DMS79 (cell line): ENCODE data around the gene GNAS.
A peak's percentile ranks its signal among the peaks of the same experiment; 100 is the strongest.
"Not testable (repeated sequence)": the region's sequence is repeated elsewhere in the genome, so short reads cannot be mapped to it uniquely, and the experiment has no call there.

ENCODE experiments used
- DNase-seq: peaks from one replicate; lab custom pipeline; 2025; lab: John Stamatoyannopoulos, UW

The GNAS gene

DNA sequence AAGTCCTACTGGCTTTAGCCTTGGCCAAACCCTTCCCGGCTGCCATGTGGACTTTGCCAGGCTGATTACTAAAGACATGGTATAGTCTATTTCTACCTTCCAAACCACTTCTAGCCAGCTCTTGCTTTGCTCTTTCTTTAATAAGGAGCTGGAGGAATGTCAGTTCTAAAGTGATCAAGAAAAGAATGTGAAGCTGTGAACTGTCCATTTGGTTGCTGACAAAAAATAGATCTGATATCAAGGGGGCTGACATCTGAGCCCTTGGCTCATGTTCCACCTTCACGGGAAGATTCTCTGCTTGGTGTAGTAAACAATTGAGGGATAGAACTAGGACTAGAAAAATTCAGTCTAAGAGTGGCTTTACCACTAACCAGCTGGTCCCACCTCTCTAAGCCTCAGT lies 24.4 kb upstream of the GNAS start:
- DNase-seq = no peak

DNA sequence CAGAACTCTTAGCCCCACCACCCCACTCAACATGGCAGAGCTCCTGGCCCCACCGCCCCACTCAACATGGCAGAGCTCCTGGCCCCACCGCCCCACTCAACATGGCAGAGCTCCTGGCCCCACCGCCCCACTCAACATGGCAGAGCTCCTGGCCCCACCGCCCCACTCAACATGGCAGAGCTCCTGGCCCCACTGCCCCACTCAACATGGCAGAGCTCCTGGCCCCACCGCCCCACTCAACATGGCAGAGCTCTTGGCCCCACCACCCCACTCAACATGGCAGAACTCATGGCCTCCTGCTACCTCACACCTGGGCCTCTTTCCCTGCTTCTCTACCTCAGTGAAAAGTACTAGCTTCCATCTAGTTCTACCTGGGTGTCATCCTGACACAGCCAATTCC lies 23.7 kb upstream of the GNAS start:
- DNase-seq = not testable (repeated sequence)

DNA sequence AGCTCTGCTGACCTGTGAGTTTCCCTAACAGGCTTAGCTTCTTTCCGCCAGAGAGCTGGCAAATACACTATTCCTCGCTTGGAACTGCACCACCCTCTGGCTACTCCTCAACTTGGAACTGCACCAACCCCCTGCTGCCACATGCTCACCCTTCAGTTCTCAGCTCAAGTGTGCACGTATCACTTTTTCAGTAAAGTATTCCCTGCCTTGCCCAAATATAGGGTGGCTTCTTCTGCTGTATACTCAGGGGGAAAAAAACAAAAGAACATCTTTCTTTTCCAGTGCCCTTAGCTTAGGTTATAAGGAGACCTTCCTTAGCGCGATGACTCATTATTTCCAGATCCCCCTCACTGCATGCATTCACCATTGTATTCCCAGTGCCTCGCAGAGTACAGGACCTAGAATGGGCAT lies 23.0 kb upstream of the GNAS start:
- peak; percentile 36 for DNase-seq

DNA sequence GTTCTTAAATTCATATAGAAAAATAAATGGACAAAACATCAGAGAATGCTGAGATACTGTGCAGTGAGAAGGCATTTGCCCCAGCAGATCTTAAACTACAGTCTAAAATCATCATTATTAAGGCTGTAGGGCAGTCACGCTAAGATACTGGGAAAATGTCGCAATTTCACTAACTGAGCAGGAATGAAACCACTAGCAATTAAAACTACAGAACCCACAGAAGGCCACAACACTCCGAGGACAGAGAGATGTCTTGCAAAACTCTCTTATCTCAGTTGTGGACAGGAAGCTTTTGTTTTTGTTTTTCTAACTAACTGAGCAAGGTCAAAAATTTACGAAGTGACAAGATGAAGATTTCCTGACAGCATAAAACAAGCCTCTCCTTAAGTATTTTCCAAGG lies 20.1 kb upstream of the GNAS start:
- no peak for DNase-seq

DNA sequence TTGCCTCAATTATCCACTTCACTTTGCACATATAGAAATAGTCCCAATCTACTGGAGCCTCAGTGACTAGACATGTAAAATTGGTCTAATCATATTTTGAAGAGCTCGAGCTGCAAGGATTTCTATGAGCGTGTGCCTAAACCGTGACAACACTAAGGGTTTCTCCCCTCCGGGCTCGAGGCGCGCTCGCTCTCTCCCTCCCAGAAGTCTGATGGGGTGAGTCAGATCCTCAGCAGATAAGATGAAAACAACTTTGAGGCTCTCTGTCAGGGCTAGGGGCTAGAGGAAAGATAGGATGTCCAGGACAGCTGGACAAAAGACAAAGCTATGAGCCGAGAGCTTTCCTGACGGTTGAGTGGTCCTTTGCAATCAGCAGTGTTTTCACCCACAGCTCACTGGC lies 18.6 kb upstream of the GNAS start:
- DNase-seq = no peak

DNA sequence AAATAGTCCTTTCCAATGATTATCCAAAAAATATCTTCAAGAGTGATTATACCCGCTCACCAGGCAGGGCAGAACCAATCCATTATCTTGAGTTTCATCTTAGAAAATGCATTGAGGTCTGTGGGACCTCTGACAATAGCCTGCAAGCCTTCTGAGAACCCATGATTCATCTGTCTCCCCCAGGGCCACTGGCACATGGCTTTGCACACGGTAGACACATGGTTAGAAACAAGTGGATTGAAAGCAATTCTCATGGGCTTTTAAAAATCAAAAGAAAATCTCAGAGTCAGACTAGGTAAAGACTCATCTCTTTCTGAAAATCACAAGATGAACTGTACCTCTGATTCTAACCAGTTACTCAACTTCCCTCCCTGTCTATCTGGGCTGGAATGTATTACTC lies 17.3 kb upstream of the GNAS start:
- no peak for DNase-seq

DNA sequence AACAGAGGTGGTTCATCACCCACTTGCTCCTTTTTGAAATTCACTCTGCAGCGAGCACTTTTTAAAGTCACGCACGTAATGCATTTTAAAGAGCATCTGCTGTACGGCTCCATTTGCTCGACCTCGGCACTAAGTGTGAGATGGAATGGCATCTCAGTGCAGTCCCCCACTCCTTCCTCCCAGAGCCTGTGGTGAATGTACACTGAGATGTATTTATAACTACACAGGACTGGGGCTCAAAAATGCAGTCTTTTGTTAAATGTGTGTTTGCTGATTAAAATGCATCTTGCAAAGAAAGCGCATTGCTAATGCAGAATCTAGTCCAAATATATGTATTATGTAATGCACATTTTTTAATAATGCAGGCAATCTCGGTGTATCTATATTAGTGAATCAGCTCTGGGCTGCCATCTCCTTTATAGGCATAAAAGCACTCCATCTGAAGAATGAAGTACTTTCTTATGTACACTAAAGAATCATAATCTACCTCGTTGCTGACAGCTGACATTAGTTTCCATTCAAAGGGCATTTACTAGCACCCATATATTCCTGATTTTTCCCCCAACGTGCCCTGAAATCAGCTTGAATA lies 15.8 kb upstream of the GNAS start:
- DNase-seq = no peak

DNA sequence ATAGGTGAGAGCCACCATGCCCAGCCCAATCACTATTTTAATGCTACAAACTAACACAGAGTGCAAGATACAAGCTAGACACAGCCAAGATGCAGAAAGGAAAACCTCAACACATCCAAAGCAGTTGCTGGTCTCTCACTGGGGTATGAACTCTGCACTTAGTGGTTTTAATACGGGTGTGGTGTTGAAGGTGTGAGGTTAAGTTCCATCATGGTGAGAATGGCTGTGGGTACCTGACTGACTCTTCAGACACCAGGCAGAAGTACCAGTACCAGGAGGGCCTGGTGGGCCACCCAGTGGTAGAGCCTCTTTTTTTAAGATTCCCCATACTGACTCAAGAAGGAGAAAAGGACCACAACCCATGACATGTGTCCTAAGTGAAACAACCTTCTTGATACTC lies 14.8 kb upstream of the GNAS start:
- no peak for DNase-seq

DNA sequence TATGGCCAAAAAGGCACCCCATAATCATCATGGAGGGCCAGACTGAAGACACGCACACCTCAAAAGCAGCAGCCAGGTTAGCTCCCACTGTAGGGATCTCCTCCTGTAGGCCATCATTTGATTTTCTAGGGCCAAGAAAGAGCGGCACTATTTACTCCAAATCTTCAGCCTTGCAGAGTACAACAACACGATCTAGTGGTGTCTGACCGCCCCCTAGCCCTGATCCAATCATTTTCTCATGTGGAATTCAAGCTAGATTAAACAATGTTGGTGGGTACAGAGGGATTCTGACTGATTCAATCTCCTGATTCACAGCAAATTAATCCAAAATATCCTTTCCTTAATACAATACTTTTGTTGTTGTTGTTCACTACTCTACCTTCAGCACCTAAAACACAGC lies 14.3 kb upstream of the GNAS start:
- no peak for DNase-seq

DNA sequence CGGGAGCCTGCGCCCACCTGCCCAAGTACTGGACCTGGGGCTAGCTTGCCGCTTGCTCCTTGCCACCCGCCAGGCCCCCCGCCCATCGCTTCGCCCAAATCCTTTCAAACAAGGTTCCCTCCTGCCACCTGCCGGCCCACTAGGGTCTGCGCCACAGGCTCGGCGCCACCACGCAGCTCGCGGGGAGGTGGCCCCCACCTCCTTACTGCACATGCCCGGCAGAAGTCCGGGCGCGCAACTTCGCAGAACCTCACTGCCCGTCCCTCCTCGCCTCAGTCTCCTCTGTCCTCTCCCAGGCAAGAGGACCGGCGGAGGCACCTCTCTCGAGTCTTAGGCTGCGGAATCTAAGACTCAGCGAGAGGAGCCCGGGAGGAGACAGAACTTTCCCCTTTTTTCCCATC lies 13.0 kb upstream of the GNAS start:
- peak; percentile 16 for DNase-seq

DNA sequence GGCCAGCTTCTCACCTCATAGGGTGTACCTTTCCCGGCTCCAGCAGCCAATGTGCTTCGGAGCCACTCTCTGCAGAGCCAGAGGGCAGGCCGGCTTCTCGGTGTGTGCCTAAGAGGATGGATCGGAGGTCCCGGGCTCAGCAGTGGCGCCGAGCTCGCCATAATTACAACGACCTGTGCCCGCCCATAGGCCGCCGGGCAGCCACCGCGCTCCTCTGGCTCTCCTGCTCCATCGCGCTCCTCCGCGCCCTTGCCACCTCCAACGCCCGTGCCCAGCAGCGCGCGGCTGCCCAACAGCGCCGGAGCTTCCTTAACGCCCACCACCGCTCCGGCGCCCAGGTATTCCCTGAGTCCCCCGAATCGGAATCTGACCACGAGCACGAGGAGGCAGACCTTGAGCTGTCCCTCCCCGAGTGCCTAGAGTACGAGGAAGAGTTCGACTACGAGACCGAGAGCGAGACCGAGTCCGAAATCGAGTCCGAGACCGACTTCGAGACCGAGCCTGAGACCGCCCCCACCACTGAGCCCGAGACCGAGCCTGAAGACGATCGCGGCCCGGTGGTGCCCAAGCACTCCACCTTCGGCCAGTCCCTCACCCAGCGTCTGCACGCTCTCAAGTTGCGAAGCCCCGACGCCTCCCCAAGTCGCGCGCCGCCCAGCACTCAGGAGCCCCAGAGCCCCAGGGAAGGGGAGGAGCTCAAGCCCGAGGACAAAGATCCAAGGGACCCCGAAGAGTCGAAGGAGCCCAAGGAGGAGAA lies 12.3 kb upstream of the GNAS start:
- no peak for DNase-seq

DNA sequence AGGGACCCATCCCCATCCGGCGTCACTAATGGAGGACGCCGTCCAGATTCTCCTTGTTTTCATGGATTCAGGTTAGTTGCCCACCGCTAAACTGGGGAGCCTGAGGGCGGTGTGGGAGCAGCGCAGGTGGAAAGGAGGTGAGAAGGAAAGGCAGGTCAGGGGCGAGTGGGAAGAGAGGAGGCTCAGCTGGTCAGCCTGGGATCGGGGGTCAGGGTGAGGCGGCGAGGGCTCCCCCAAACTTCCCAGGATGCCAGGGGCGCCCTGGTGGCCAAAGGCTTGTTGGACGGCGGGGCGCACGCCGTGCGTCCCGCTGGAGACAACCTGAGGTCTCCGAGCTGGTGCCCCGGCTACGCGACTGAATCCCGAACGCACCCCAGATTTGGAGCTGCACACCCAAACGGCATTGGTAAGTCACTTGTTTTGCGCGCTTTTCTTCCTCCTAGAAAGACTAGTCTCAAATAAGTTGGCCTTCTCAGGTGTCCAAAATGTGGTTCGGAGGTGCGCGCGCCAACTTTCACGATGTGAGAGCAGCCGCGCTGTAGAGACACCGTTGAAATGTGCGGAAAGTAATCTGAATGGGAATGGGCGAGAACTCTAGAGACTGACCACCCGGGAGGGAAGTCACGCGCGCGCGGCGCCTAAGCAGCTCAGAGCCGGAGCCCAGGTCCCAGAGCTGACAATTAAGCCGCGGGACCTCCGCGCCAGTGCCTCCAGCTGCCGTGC lies 11.5 kb upstream of the GNAS start:
- no peak for DNase-seq

DNA sequence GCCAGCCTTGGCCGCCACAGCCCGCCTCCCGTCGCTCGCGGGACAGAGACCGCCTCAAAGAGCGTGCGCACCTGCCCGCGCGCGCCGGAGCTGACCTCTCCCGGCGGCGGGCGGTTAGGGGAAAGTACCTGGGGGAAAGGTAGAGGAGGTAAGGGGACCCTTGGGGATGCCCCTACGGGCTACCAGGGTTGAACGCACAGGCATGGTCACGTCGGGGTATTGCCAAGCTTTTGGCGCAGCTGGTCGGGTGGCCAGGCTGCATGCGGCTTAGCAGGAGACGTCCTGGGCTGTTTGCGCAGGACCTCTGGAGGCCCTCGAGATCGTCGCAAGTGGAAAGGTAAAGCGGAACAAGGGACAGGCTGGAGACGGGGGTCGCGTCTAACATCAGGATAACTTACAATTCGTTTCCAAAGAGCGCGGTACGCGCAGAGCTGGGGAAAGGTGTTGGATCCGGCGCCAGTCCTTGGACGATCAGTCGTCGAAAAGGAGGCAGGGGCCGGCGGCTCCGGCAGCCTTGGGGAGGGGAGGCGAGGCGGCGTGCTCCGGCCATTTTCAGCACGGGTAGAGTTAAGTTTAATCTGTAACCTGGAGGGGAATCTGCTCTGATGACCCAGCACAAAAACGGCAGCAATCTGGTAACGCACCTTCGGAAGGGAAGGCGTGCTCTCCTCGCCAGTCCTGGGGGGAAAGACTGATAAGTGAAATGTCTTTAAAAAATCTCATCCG lies 10.8 kb upstream of the GNAS start:
- no peak for DNase-seq

DNA sequence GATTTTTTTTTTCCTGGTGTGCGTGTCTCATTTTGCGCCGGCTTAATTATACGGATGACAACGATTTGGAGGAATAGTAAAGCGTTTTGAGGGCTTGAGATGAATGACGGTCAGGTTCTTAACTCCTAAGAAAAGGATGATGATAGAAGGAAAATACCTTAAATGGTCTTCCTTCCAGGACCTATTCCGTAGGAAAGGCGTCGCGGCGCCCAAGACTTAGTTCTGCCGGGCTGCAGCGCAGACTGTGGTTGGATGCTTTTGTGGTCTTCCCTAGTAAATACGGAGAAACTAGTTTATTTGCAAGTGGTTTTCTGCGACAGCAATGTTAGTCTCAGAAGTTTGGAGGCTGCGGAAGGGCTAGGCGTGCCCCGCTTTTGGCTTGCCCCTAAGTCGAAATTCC lies 10.2 kb upstream of the GNAS start:
- DNase-seq = no peak

DNA sequence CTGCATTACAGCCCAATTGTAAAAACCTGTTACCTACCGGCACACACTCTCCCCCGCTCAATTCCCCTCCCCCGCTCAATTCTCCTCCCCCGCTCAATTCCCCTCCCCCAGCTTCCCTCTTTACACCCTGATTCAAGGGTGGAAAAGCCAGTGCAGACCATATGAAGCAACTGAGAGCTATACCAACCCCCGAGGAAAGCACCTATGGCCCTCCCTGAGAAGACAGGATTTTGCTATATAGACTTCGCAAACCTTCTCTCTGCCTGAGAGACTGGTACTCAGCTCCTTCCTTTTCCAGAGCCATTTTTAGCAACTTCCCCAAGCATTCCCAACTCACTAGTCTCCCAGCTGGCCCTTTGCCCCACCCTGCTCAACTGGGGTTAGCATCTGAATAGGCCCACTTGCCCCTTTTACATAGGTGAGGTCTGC lies 9.4 kb upstream of the GNAS start:
- DNase-seq = no peak

DNA sequence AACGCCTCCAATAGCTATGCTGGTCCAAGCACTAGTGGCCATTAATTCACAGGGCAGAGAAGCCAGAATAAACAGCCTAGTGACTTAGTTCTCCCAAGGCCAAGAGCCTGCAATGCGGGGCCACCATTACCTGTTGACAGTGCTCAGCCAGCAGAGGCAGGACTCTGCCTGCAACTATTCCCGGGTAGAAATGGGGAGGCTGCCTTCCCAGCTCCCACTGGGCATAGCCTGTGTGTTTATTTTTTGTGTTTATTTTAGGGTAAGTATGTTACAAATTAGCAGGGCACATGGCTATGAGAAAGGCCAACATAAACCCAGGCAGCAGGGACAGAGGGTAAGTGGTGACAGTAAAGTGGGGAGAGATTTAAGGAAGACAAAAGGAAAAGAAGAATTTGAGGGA lies 6.8 kb upstream of the GNAS start:
- DNase-seq = no peak

DNA sequence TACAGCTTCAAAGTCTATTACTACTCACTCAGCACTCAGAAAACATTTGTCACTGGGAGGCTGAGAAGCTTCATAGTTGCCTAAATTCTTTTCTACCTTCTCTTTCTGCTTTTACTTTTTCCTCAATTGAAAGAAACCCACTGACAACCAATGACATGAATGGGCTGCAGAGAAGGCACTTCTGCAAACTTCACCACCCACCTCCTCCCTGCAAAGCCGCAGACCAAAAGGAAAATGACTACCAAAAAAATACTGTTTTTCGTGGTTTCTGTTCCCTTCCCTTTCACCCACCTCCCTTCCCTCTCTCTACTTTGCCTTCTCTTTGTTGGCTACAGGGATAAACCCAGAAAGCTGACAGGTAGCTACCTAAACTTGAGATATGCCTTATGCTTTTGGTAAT lies 5.1 kb upstream of the GNAS start:
- no peak for DNase-seq

DNA sequence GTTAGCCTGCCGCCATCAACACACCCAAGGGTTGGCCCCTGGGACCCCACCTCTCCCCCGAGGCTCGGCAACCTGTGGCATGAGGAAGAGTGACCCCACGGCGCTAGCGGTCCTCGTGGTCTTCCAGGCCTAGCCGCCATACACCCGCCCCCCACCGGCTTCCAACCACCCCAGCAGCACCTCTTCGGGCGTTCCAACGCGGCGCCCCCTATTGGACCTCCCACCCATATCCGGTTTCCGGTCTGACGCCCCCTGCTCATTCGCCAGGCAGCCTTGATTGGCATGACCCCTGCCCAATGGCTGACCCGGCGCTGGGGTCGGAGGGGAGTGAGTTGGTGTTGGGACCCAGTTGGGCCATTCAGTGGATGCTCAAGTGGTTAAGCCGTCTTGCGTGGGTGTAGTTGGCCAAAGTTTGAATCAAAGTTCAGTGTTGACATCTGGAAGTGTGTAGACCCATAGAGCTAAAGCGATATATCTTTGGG lies 1.8 kb upstream of the GNAS start, which contains the start of gene GNAS-AS1:
TSS of gene GNAS-AS1 (minus strand) at position 210 of the 482 bp plus-strand sequence.
- DNase-seq = no peak

DNA sequence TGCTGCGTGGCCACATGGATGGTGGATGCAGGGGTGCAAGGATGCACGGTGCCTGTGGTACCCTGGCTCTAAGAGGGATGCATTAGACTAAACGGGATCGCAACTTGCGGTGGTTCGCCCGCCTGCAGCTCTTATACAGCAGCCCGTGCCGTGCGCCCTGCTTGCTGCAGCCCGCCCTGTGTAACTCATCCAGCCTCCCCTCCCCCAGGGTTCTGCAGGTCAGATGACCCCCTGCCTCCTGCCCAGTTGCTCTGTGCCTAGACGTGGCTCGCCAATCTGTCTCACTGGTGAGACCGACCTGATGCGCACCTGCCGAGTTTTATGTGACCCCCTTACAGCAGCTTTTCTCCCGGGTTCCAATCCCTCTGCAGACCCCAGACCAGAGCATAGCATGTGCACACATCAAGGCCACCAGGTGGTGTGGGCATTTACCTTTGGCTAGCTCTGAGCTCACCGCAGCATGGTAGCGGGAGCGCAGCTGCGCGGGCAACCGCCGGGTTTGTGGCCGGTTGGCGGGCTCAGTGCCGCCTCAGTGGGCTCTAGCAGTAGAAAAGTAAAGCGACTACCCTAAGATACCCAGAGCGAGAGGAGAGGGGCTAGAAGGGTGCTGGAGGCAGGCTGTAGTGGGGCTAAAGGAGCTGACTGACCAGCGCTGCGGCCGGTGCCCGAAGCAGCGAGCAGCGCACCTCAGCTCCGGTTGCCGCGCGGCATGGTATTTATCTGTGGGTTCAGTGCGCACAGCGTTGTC lies 1.1 kb upstream of the GNAS start:
- no peak for DNase-seq

DNA sequence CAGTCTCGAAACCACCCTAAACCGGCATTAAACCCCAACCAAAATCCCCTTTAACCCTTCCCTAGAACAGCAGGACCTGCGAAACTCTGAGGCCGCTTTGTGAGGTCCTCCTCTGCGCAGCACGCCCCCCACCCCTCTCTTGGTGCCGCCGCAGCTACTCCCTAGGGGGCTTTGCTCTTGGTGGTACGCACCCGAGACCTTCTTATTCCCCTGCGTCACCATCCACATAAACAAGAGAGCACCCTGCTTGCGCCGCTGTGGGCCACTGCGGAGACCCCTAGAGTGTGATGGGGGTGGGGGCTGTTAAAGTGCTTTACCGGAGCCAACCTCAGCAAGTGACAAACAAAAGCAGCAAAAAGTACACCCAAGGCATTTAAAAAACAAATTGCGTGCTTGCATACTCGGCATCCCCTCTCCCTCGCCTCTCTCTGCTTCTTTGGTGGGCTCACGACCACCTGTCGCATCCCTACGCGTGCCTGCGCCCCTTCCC lies 502 bp upstream of the GNAS start:
- no peak for DNase-seq

DNA sequence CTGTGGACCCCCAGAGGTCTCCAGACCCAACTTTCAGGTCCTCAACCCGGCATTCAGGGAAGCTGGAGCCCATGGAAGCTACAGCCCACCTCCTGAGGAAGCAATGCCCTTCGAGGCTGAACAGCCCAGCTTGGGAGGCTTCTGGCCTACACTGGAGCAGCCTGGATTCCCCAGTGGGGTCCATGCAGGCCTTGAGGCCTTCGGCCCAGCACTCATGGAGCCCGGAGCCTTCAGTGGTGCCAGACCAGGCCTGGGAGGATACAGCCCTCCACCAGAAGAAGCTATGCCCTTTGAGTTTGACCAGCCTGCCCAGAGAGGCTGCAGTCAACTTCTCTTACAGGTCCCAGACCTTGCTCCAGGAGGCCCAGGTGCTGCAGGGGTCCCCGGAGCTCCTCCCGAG lies 950 bp downstream of the GNAS start:
- DNase-seq = no peak
